Measurements from ENCODE around the gene GTF2IRD1.

The GTF2IRD1 gene

GRCh38 chr7:74619235-74619860 is 165.6 kb downstream of the GTF2IRD1 start:
- Histone ChIP-seq H3K27me3 (ENCODE audit: control insufficient read depth, low read length) (no peaks in the 10 kb centered on the region), H4K20me1 (ENCODE audit: control insufficient read depth, insufficient read depth, low read depth, low read length) (no peaks in the 10 kb centered on the region), H3K4me3 (ENCODE audit: low read length) (no peak overlapping the region), H3K79me2 (ENCODE audit: control insufficient read depth, low read length) (no peaks in the 10 kb centered on the region), H3K27ac (ENCODE audit: low read depth, low read length) (no peak overlapping the region), H3F3A (ENCODE audit: control insufficient read depth, insufficient read depth) (peaks cover 12% of the 10 kb centered on the region), H3K9me3 (ENCODE audit: control insufficient read depth, insufficient read depth, low read length) (no peaks in the 10 kb centered on the region), H3K36me3 (ENCODE audit: control insufficient read depth, low read length) (no peaks in the 10 kb centered on the region), H3K9me2 (replicated peaks; ENCODE audit: control insufficient read depth, low read length) (no peaks in the 10 kb centered on the region), H3K4me2 (ENCODE audit: low read length) (no peak overlapping the region), H3K4me1 (ENCODE audit: control insufficient read depth, low read length) (peaks cover 32% of the 10 kb centered on the region)
- TF ChIP-seq EZH2phosphoT487 (IDR thresholded peaks at IDR 0.05; ENCODE audit: borderline replicate concordance, low read length) (no peak), CTCF (IDR thresholded peaks at IDR 0.05; ENCODE audit: low read depth, low read length, poor library complexity, severe bottlenecking) (no peak)

GRCh38 chr7:74622228-74622749 is 168.6 kb downstream of the GTF2IRD1 start:
- Histone ChIP-seq H4K20me1 (ENCODE audit: control insufficient read depth, insufficient read depth, low read depth, low read length) (no peaks in the 10 kb centered on the region), H3F3A (ENCODE audit: control insufficient read depth, insufficient read depth) (peaks cover 5% of the 10 kb centered on the region), H3K4me1 (ENCODE audit: control insufficient read depth, low read length) (peaks cover 22% of the 10 kb centered on the region), H3K27ac (ENCODE audit: low read depth, low read length) (no peak overlapping the region), H3K36me3 (ENCODE audit: control insufficient read depth, low read length) (no peaks in the 10 kb centered on the region), H3K9me3 (ENCODE audit: control insufficient read depth, insufficient read depth, low read length) (no peaks in the 10 kb centered on the region), H3K9me2 (replicated peaks; ENCODE audit: control insufficient read depth, low read length) (no peaks in the 10 kb centered on the region), H3K4me3 (ENCODE audit: low read length) (no peak overlapping the region), H3K4me2 (ENCODE audit: low read length) (no peak overlapping the region), H3K27me3 (ENCODE audit: control insufficient read depth, low read length) (no peaks in the 10 kb centered on the region), H3K79me2 (ENCODE audit: control insufficient read depth, low read length) (no peaks in the 10 kb centered on the region)
- TF ChIP-seq EZH2phosphoT487 (IDR thresholded peaks at IDR 0.05; ENCODE audit: borderline replicate concordance, low read length) (no peak), CTCF (IDR thresholded peaks at IDR 0.05; ENCODE audit: low read depth, low read length, poor library complexity, severe bottlenecking) (no peak)

GRCh38 chr7:74623135-74623534 is 169.4 kb downstream of the GTF2IRD1 start:
- Histone ChIP-seq H3K79me2 (ENCODE audit: control insufficient read depth, low read length) (no peaks in the 10 kb centered on the region), H3K9me3 (ENCODE audit: control insufficient read depth, insufficient read depth, low read length) (no peaks in the 10 kb centered on the region), H3K27ac (ENCODE audit: low read depth, low read length) (no peak overlapping the region), H3K4me1 (ENCODE audit: control insufficient read depth, low read length) (peaks cover 14% of the 10 kb centered on the region), H3K9me2 (replicated peaks; ENCODE audit: control insufficient read depth, low read length) (no peaks in the 10 kb centered on the region), H3K4me2 (ENCODE audit: low read length) (no peak overlapping the region), H3K27me3 (ENCODE audit: control insufficient read depth, low read length) (no peaks in the 10 kb centered on the region), H4K20me1 (ENCODE audit: control insufficient read depth, insufficient read depth, low read depth, low read length) (no peaks in the 10 kb centered on the region), H3K4me3 (ENCODE audit: low read length) (no peak overlapping the region), H3F3A (ENCODE audit: control insufficient read depth, insufficient read depth) (peaks cover 5% of the 10 kb centered on the region), H3K36me3 (ENCODE audit: control insufficient read depth, low read length) (no peaks in the 10 kb centered on the region)
- TF ChIP-seq EZH2phosphoT487 (IDR thresholded peaks at IDR 0.05; ENCODE audit: borderline replicate concordance, low read length) (no peak), CTCF (IDR thresholded peaks at IDR 0.05; ENCODE audit: low read depth, low read length, poor library complexity, severe bottlenecking) (no peak)

All from DOHH2 (cell line).